Astrocyte of the spinal cord (primary cell): ENCODE measurements around the gene TNRC6B.

Experiments
- DNase-seq: peaks from one replicate; pipeline ENCODE4 v3.0.0; 2011; ENCODE audit warnings: low read depth, low spot score
- H3K4me3 ChIP-seq: 2 replicates; pipeline ENCODE4 v1.5.1; 2011; ENCODE audit warnings: low read depth, mild to moderate bottlenecking, low read length, moderate library complexity
- CTCF ChIP-seq: IDR thresholded peaks from 2 replicates; pipeline ENCODE4 v1.5.1; 2012; ENCODE audit warnings: low read depth, mild to moderate bottlenecking, low read length, inconsistent platforms
- in situ Hi-C: cut with HindIII; loops from 2 replicates; pipeline ENCODE4 v1.10.0; 2017; ENCODE audit warnings: low sequenced_read_pairs

The TNRC6B gene

GRCh38 chr22:40323681-40324171 lies 146.0 kb downstream of the TNRC6B start:
- no peak for TF ChIP-seq CTCF
- DNase-seq: no peak
- in situ Hi-C loops: no loop called here
- no peak overlapping the region for H3K4me3 ChIP-seq

GRCh38 chr22:40324468-40325305 lies 147.0 kb downstream of the TNRC6B start:
- H3K4me3 ChIP-seq: no peak overlapping the region
- DNase-seq: no peak
- in situ Hi-C loops: no loop called here
- no peak for TF ChIP-seq CTCF

GRCh38 chr22:40325315-40325714 lies 147.6 kb downstream of the TNRC6B start:
- in situ Hi-C loops: no loop called here
- H3K4me3 ChIP-seq: no peak overlapping the region
- TF ChIP-seq CTCF: no peak
- DNase-seq: no peak

- no peak overlapping the region for H3K4me3 ChIP-seq
Observed at GRCh38 chr22:40326905-40327735, 149.4 kb downstream of the TNRC6B start.

GRCh38 chr22:40328546-40329456 lies 151.1 kb downstream of the TNRC6B start:
- H3K4me3 ChIP-seq: no peak overlapping the region

More at GRCh38 chr22:40326905-40327735, 149.4 kb downstream of the TNRC6B start:
- no peak for TF ChIP-seq CTCF
- DNase-seq: peak; percentile 50
- in situ Hi-C loops: no loop called here

More at GRCh38 chr22:40328546-40329456, 151.1 kb downstream of the TNRC6B start:
- in situ Hi-C loops: no loop called here
- TF ChIP-seq CTCF: no peak
- no peak for DNase-seq
